ENCODE results near the gene RAB1B.

The RAB1B gene

GRCh38 chr11:66268244-66268951 lies at the start of gene RAB1B:
TSS of gene RAB1B (plus strand) at chr11:66268639. CDS start at chr11:66268680, 41 bp downstream.
- peak; percentile 82 for FAIRE-seq
- DNase-seq (ENCODE audit: low spot score): peak; percentile 96

- DNase-seq (ENCODE audit: low spot score): no peak
- no peak for FAIRE-seq
Observed at GRCh38 chr11:66218846-66219620, 49.4 kb upstream of the RAB1B start.

- FAIRE-seq (no peak), DNase-seq (ENCODE audit: low spot score) (no peak)
Observed at GRCh38 chr11:66219846-66220565, 48.4 kb upstream of the RAB1B start.

- no peak for FAIRE-seq
- DNase-seq (ENCODE audit: low spot score): no peak
Observed at GRCh38 chr11:66220566-66220935, 47.9 kb upstream of the RAB1B start.

GRCh38 chr11:66221012-66221411 lies 47.4 kb upstream of the RAB1B start:
- no peak for FAIRE-seq

GRCh38 chr11:66221726-66222236 lies 46.7 kb upstream of the RAB1B start:
- peak; percentile 54 for DNase-seq (ENCODE audit: low spot score)
- no peak for FAIRE-seq

More at GRCh38 chr11:66221012-66221411, 47.4 kb upstream of the RAB1B start:
- no peak for DNase-seq (ENCODE audit: low spot score)

GRCh38 chr11:66222358-66223149 lies 45.9 kb upstream of the RAB1B start:
- FAIRE-seq: no peak

GRCh38 chr11:66224226-66224855 lies 44.1 kb upstream of the RAB1B start:
- DNase-seq (ENCODE audit: low spot score): no peak
- no peak for FAIRE-seq

More at GRCh38 chr11:66222358-66223149, 45.9 kb upstream of the RAB1B start:
- peak; percentile 73 for DNase-seq (ENCODE audit: low spot score)

- DNase-seq (ENCODE audit: low spot score) (no peak), FAIRE-seq (no peak)
Observed at GRCh38 chr11:66225066-66225465, 43.4 kb upstream of the RAB1B start.

GRCh38 chr11:66226101-66226500 lies 42.3 kb upstream of the RAB1B start:
- FAIRE-seq (no peak), DNase-seq (ENCODE audit: low spot score) (no peak)

- no peak for FAIRE-seq
- DNase-seq (ENCODE audit: low spot score): no peak
Observed at GRCh38 chr11:66227700-66228099, 40.7 kb upstream of the RAB1B start.

- DNase-seq (ENCODE audit: low spot score) (no peak), FAIRE-seq (no peak)
Observed at GRCh38 chr11:66228521-66228920, 39.9 kb upstream of the RAB1B start.

GRCh38 chr11:66230156-66230555 lies 38.3 kb upstream of the RAB1B start:
- DNase-seq (ENCODE audit: low spot score) (no peak), FAIRE-seq (no peak)

- DNase-seq (ENCODE audit: low spot score) (no peak), FAIRE-seq (no peak)
Observed at GRCh38 chr11:66230978-66231377, 37.5 kb upstream of the RAB1B start.

GRCh38 chr11:66231561-66231960 lies 36.9 kb upstream of the RAB1B start:
- FAIRE-seq (no peak), DNase-seq (ENCODE audit: low spot score) (no peak)

GRCh38 chr11:66232769-66233168 lies 35.7 kb upstream of the RAB1B start:
- FAIRE-seq (no peak), DNase-seq (ENCODE audit: low spot score) (no peak)

GRCh38 chr11:66233301-66233700 lies 35.1 kb upstream of the RAB1B start:
- FAIRE-seq: no peak
- DNase-seq (ENCODE audit: low spot score): no peak

GRCh38 chr11:66235141-66235540 lies 33.3 kb upstream of the RAB1B start:
- FAIRE-seq: no peak
- no peak for DNase-seq (ENCODE audit: low spot score)

GRCh38 chr11:66237867-66238266 lies 30.6 kb upstream of the RAB1B start:
- DNase-seq (ENCODE audit: low spot score) (no peak), FAIRE-seq (no peak)

GRCh38 chr11:66238786-66239413 lies 29.5 kb upstream of the RAB1B start:
- no peak for FAIRE-seq
- no peak for DNase-seq (ENCODE audit: low spot score)

Data from RCC 7860 (cell line).